ENCODE results near the gene TMEM120A. TPM values are rescaled to one million over a fixed set of nuclear protein-coding genes. Genes with fewer than 3 reads are reported as not detected.

Gene TMEM120A
- total and polyA plus RNA-seq, 9 donors: 11.1 to 62.6 (median 41.3) TPM

DNA sequence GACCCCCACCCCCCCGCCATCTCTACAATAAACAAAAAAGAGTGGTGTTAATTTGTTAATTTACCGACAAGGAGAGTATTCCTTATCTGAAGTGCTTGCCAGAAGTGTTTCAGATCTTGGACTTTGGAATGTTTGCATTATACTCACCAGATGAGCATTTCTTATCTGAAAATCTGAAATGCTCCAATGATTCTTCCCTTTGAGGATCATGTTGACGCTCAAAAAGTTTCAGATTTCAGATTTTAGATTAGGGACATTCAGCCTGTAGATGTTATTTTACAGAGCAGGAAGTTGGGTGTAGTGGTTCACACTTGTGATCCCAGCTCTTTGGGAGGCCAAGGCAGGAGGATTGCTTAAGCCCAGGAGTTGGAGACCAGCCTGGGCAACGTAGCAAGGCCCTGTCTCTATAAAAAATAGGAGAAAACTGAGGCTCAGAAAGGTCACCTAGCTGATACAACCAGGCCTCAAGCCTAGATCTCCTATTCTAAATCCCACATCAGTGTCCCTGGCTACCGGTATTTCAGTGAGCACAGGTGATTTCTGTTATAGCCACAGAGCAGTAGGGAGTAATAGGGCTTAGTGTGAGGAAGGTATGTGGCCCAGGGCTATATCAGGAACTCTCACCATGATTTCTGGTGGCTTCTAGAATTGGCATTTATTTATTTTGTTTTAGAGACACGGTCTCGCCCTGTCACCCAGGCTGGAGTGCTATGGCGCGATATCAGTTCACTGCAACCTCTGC is 35.4 kb downstream of the TMEM120A start:
- Histone ChIP-seq H3K9me3 (replicated peaks; ENCODE audit: control insufficient read depth, low read depth, low read length) (no peaks in the 10 kb centered on the region), H3K4me3 (ENCODE audit: low read length) (no peak overlapping the region), H3K27ac (ENCODE audit: low read length) (no peak overlapping the region), H3K4me1 (ENCODE audit: control insufficient read depth, insufficient read depth, low read length) (peaks cover 16% of the 10 kb centered on the region), H3K36me3 (ENCODE audit: control insufficient read depth, insufficient read depth, low read length) (peaks cover 45% of the 10 kb centered on the region), H3K27me3 (ENCODE audit: control insufficient read depth, insufficient read depth, low read length) (no peaks in the 10 kb centered on the region)
- DNase-seq: no peak
- 97% methylated on average over 5 of the region's 9 CpGs for WGBS (ENCODE audit: insufficient coverage)

DNA sequence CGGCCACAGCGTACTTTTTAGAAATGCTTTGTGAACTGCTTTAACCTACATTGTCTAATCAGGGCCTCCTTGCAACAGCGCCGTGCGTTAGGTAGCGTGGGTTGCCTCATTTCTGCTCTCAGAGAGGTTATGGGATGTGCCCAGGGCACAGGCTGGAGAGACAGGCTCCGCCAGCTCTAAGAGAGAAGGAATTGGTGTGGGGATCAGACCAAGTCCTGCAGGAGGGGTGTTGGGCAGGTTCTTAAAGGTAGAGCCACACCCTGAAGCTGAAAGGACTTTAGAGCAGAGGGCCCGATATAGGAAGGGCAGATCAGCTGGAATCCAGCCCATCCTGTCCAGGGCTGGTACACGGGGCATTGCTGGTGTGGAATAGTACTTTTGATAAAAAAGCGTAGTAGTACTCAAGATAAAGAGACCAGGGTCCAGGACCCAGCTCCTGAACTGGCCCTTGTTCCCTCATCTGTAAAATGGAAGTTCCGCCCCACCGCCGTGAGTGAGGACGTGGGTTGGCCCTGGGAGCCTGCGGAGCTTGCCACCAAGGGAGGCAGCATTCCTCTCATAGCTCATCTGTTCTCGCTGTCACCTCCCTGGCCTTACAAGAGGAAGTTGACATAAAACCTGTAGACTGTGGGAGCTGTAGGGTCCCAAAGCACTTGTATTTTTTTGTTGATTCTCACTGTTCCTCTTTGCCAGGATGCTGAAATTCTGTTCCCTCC is 37.2 kb downstream of the TMEM120A start:
- Histone ChIP-seq H3K4me3 (ENCODE audit: low read length) (no peak overlapping the region), H3K27ac (ENCODE audit: low read length) (no peak overlapping the region), H3K27me3 (ENCODE audit: control insufficient read depth, insufficient read depth, low read length) (no peaks in the 10 kb centered on the region), H3K4me1 (ENCODE audit: control insufficient read depth, insufficient read depth, low read length) (peaks cover 4% of the 10 kb centered on the region), H3K36me3 (ENCODE audit: control insufficient read depth, insufficient read depth, low read length) (peaks cover 52% of the 10 kb centered on the region), H3K9me3 (replicated peaks; ENCODE audit: control insufficient read depth, low read depth, low read length) (no peaks in the 10 kb centered on the region)
- DNase-seq: no peak
- WGBS (ENCODE audit: insufficient coverage): 89% methylated on average over 5 of the region's 16 CpGs

DNA sequence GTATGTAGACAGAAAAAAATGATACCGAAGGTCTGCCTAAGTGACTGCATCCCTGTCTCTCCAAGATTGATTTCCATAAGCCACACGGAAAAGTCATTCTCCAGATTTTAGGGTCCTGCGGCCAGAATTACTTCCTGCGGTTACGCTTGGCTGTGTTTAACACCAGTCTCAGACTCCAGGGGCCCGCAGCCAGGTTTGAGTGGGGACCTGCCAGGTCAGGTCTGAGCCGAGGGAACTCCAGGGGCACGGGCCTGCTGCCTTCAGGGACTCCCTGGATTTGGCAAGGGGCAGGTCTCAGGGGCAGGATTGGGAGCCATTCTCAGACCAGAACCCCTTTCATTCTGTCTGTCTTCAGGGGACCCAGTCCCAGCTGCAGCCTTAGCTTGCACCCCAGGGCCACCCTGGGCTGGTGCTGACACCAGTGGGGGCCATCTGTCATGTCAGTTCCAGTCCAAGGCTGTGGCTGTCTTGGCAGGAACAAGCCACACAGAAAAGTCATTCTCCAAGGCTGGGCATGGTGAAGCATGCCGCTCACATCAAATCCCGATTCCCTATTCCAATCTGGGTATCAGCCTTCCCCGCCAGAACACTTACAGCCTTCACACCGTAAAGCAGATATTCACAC is 39.0 kb downstream of the TMEM120A start:
- no peak overlapping the region for H3K4me3 ChIP-seq (ENCODE audit: low read length)
- DNase-seq: peak; percentile 72
- no peak overlapping the region for H3K27ac ChIP-seq (ENCODE audit: low read length)
- 58% methylated on average over 10 of the region's 12 CpGs for WGBS (ENCODE audit: insufficient coverage)
- peaks cover 50% of the 10 kb centered on the region for H3K36me3 ChIP-seq (ENCODE audit: control insufficient read depth, insufficient read depth, low read length)
- no peaks in the 10 kb centered on the region for H3K9me3 ChIP-seq (replicated peaks; ENCODE audit: control insufficient read depth, low read depth, low read length)
- peaks cover 3% of the 10 kb centered on the region for H3K4me1 ChIP-seq (ENCODE audit: control insufficient read depth, insufficient read depth, low read length)
- no peaks in the 10 kb centered on the region for H3K27me3 ChIP-seq (ENCODE audit: control insufficient read depth, insufficient read depth, low read length)

DNA sequence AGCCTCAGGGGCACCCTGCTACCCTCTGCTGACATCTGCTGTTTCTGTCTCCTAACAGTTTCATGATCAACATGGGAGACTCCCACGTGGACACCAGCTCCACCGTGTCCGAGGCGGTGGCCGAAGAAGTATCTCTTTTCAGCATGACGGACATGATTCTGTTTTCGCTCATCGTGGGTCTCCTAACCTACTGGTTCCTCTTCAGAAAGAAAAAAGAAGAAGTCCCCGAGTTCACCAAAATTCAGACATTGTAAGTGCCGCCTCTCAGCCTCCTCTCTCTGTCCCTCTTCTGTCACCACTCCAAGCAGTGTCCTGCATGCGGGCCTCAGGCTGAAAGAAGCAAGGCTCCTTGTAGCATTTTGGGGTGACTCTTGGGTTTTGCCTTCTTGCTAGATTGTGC is 40.5 kb downstream of the TMEM120A start:
- no peak for DNase-seq
- Histone ChIP-seq H3K4me3 (ENCODE audit: low read length) (no peak overlapping the region), H3K27ac (ENCODE audit: low read length) (no peak overlapping the region), H3K4me1 (ENCODE audit: control insufficient read depth, insufficient read depth, low read length) (peaks cover 3% of the 10 kb centered on the region), H3K36me3 (ENCODE audit: control insufficient read depth, insufficient read depth, low read length) (peaks cover 45% of the 10 kb centered on the region), H3K27me3 (ENCODE audit: control insufficient read depth, insufficient read depth, low read length) (no peaks in the 10 kb centered on the region), H3K9me3 (replicated peaks; ENCODE audit: control insufficient read depth, low read depth, low read length) (no peaks in the 10 kb centered on the region)
- WGBS (ENCODE audit: insufficient coverage): 84% methylated on average over 8 of the region's 11 CpGs

DNA sequence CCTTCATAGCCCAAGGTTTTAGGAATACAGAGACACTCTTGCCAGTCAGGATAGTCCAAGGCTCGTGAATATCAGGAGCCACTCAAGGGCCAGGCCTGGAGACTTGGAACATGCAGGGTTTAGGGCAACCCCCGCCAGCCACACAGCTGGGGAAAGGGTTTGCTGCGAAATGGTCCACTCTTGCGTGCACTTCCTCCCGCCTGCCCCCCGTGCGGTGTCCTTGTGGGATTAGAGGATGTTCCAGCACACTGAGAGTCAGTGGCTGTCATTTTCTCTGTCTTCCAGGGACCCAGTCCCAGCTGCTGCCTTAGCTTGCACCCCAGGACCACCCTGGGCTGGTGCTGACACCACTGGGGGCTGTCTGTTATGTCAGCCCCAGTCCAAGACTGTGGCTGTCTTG is 41.0 kb downstream of the TMEM120A start:
- H3K4me1 ChIP-seq (ENCODE audit: control insufficient read depth, insufficient read depth, low read length): peaks cover 3% of the 10 kb centered on the region
- peaks cover 43% of the 10 kb centered on the region for H3K36me3 ChIP-seq (ENCODE audit: control insufficient read depth, insufficient read depth, low read length)
- no peaks in the 10 kb centered on the region for H3K27me3 ChIP-seq (ENCODE audit: control insufficient read depth, insufficient read depth, low read length)
- no peak overlapping the region for H3K4me3 ChIP-seq (ENCODE audit: low read length)
- WGBS (ENCODE audit: insufficient coverage): 79% methylated on average over 5 of the region's 7 CpGs
- no peak overlapping the region for H3K27ac ChIP-seq (ENCODE audit: low read length)
- no peak for DNase-seq
- H3K9me3 ChIP-seq (replicated peaks; ENCODE audit: control insufficient read depth, low read depth, low read length): no peaks in the 10 kb centered on the region

DNA sequence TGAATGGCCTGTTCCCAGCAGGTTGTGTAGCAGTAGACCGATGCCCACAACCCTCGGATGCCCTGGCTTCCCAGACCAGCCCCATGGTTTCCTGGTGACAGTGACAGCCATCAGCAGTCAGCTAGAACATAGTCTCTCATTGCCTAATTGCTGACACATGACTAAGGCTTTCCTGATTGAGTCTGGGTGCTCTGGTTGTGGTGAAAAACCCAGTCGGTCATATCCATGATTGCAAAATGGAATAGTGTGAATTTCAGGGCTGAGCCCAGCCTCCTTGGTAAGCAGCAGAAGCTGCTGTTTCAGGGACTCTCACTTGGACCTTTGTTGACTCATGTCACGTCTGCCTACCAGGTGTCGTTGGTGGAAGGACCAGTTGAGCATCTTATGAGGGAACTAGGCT is 42.9 kb downstream of the TMEM120A start:
- no peak overlapping the region for H3K27ac ChIP-seq (ENCODE audit: low read length)

DNA sequence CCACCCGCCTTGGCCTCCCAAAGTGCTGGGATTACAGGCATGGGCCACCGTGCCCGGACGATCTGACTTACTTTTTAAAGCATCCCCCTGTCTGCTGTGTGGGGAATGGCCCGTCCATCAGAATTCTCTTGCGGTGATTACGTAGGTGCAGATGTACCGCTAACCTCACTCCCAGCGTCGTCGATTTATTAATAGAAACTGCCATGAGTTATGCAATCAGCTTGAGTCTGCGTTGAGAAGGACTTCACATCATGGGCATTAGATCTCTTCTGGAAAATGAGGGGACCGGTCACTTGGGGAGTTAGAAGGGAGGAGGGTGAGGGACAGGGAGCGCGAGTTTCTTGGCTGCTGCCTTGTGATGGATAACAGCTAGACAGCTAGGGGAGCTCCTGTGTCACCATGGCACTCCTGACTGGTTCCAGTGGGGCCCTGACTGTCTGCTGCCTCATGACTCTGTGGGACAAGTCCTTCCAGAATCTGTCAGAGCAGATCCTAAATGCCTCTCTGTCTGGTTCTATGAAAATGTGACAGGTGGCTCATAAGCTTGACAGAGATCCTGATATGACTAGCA is 44.2 kb downstream of the TMEM120A start:
- Histone ChIP-seq H3K4me3 (ENCODE audit: low read length) (no peak overlapping the region), H3K4me1 (ENCODE audit: control insufficient read depth, insufficient read depth, low read length) (peaks cover 11% of the 10 kb centered on the region)

More for the DNA sequence above, 42.9 kb downstream of the TMEM120A start:
- no peak for DNase-seq
- Histone ChIP-seq H3K4me3 (ENCODE audit: low read length) (no peak overlapping the region), H3K4me1 (ENCODE audit: control insufficient read depth, insufficient read depth, low read length) (peaks cover 11% of the 10 kb centered on the region), H3K9me3 (replicated peaks; ENCODE audit: control insufficient read depth, low read depth, low read length) (no peaks in the 10 kb centered on the region), H3K36me3 (ENCODE audit: control insufficient read depth, insufficient read depth, low read length) (peaks cover 34% of the 10 kb centered on the region), H3K27me3 (ENCODE audit: control insufficient read depth, insufficient read depth, low read length) (no peaks in the 10 kb centered on the region)
- 73% methylated on average over 5 of the region's 5 CpGs for WGBS (ENCODE audit: insufficient coverage)

DNA sequence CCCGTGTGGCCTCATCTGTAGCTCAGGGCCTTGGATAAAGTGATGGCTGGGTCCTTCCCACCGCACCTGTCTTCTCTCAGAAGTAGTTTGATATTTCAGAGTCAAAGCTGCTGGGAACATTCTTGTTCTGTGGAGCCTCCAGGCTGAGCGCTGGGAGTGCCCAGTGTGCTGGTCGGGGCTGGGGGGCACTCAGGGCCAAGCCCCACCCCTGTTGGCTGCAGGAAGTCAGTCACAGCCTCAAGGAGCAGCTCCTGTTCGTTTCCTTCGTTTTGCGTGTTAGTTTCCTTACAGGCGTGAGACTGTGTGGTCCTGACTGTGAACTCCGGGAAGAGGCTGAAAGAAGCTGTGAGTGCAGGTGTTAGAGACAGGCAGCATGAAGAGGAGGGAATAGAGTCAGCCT is 46.2 kb downstream of the TMEM120A start:
- Histone ChIP-seq H3K27ac (ENCODE audit: low read length) (no peak overlapping the region), H3K4me1 (ENCODE audit: control insufficient read depth, insufficient read depth, low read length) (peaks cover 8% of the 10 kb centered on the region), H3K4me3 (ENCODE audit: low read length) (no peak overlapping the region), H3K36me3 (ENCODE audit: control insufficient read depth, insufficient read depth, low read length) (peaks cover 6% of the 10 kb centered on the region), H3K9me3 (replicated peaks; ENCODE audit: control insufficient read depth, low read depth, low read length) (no peaks in the 10 kb centered on the region), H3K27me3 (ENCODE audit: control insufficient read depth, insufficient read depth, low read length) (no peaks in the 10 kb centered on the region)
- DNase-seq: no peak
- 55% methylated on average over 3 of the region's 9 CpGs for WGBS (ENCODE audit: insufficient coverage)

More for the DNA sequence above, 44.2 kb downstream of the TMEM120A start:
- peaks cover 22% of the 10 kb centered on the region for H3K36me3 ChIP-seq (ENCODE audit: control insufficient read depth, insufficient read depth, low read length)
- no peaks in the 10 kb centered on the region for H3K9me3 ChIP-seq (replicated peaks; ENCODE audit: control insufficient read depth, low read depth, low read length)
- H3K27me3 ChIP-seq (ENCODE audit: control insufficient read depth, insufficient read depth, low read length): no peaks in the 10 kb centered on the region
- no peak overlapping the region for H3K27ac ChIP-seq (ENCODE audit: low read length)
- 80% methylated on average over 10 of the region's 15 CpGs for WGBS (ENCODE audit: insufficient coverage)
- no peak for DNase-seq

DNA sequence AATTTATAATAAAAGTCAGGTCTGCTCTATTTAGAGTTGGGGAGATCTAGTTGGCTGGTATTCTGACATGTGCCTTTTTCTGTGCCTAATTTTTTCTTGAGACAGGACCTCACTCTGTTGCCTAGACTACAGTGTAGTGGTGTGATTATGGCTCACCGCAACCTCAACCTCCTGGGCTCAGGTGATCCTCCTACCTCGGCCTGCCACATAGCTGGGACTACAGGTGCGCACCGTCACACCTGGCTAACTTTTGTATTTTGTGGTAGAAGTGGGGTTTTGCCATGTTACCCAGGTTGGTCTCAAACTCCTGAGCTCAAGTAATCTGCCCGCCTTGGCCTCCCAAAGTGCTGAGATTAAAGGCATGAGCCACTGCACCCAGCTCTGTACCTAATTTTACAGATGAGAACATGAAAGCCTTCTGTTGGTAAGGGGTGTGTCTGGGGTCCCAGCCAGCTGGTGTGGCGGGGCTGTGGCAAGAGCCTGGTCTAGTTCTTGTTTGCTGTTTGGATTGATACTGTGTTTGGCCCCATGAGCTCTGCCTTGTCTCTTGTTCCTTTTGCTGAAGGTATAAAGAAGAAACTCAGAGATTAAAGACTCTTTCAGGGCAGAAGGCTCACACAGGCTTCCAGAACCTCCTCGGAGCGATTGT is 48.1 kb downstream of the TMEM120A start:
- peaks cover 8% of the 10 kb centered on the region for H3K4me1 ChIP-seq (ENCODE audit: control insufficient read depth, insufficient read depth, low read length)
- no peaks in the 10 kb centered on the region for H3K27me3 ChIP-seq (ENCODE audit: control insufficient read depth, insufficient read depth, low read length)
- no peak for DNase-seq
- no peak overlapping the region for H3K27ac ChIP-seq (ENCODE audit: low read length)
- 97% methylated on average over 2 of the region's 8 CpGs for WGBS (ENCODE audit: insufficient coverage)
- peaks cover 6% of the 10 kb centered on the region for H3K36me3 ChIP-seq (ENCODE audit: control insufficient read depth, insufficient read depth, low read length)
- no peaks in the 10 kb centered on the region for H3K9me3 ChIP-seq (replicated peaks; ENCODE audit: control insufficient read depth, low read depth, low read length)
- H3K4me3 ChIP-seq (ENCODE audit: low read length): no peak overlapping the region

All from muscle of leg (tissue), 11 donors.